ENCODE results near the gene TCF7L2. TPM values are rescaled to one million over a fixed set of nuclear protein-coding genes. Genes with fewer than 3 reads are reported as not detected.

TCF7L2 gene
- total and polyA plus RNA-seq, 9 of the 15 experiments (the other 6 are each of a cell fraction or from before 2014, with no cell fraction given), result 0.32 to 2.8 (median 0.92) TPM

- Histone ChIP-seq H4K20me1 (replicated peaks; ENCODE audit: control insufficient read depth, insufficient read depth, low read length) (no peaks in the 10 kb centered on the region; the same call in 1 of the 2 replicates), H3K4me1 (replicated peaks in 1 of 2; ENCODE audit: control insufficient read depth in 2 of 2, insufficient read depth in 2 of 2, low read length in 2 of 2) (no peaks in the 10 kb centered on the region; a peak in 1 of 5 replicates)
- 28% methylated on average over 2 of the region's 2 CpGs for WGBS (ENCODE audit: insufficient coverage, low coverage, missing lambda C conversion rate)
Observed at GRCh38 chr10:113020475-113020753, 70.4 kb downstream of the TCF7L2 start.

More at GRCh38 chr10:113020475-113020753, 70.4 kb downstream of the TCF7L2 start:
- no peak for FAIRE-seq
- H3K4me3 ChIP-seq, result no peak overlapping the region
- no peak overlapping the region for H3K4me2 ChIP-seq (ENCODE audit: insufficient read depth, low read length)
- H3K36me3 ChIP-seq (ENCODE audit: control insufficient read depth, insufficient read depth, low read length), result no peaks in the 10 kb centered on the region
- POLR2A ChIA-PET, result interaction anchor here (0.6 kb wide), 1 partner anchor 1979 kb away, joined by 3 read pairs; no protein-coding TSS in a partner anchor
- TF ChIP-seq NFXL1 (CRISPR knock-in tag; IDR thresholded peaks at IDR 0.05) (no peak), CBX8 (IDR thresholded peaks at IDR 0.05; ENCODE audit: borderline replicate concordance, extremely low read depth, low read depth, low read length, poor library complexity, severe bottlenecking) (no peak), ZSCAN29 (IDR thresholded peaks at IDR 0.05) (no peak), NR4A1 (CRISPR knock-in tag; IDR thresholded peaks at IDR 0.05) (no peak), NR4A1 (tag; IDR thresholded peaks at IDR 0.05) (no peak), PATZ1 (CRISPR knock-in tag; IDR thresholded peaks at IDR 0.05; ENCODE audit: borderline replicate concordance) (no peak)
- H3K27ac ChIP-seq (ENCODE audit: extremely low read depth, low read depth, low read length), result no peak overlapping the region
- no peaks in the 10 kb centered on the region for H3K9me1 ChIP-seq (ENCODE audit: control insufficient read depth, insufficient read depth, low read length)
- DNase-seq (ENCODE audit: extremely low read depth in 1 of 4, low spot score in 3 of 4), result no peak
- in situ Hi-C loops (cut with MboI), result no loop called here
- no peak overlapping the region for H3K9ac ChIP-seq (ENCODE audit: insufficient read depth in 1 of 2, low read depth in 2 of 2, low read length in 2 of 2)
- intact Hi-C loops (cut with micrococcal nuclease), result no loop called here
- BruUV-seq (replicated peaks), result no TSS peak
- CTCF ChIA-PET (ENCODE audit: low intra/inter-chr PET ratio), result no interaction called here
- no peak for ATAC-seq
- H3K79me2 ChIP-seq (ENCODE audit: control insufficient read depth, insufficient read depth, low read length), result no peaks in the 10 kb centered on the region
- no peaks in the 10 kb centered on the region for H3K9me3 ChIP-seq (replicated peaks; ENCODE audit: control insufficient read depth, insufficient read depth, low read depth, low read length)
- no peak overlapping the region for H2AFZ ChIP-seq (ENCODE audit: low read depth, low read length)
- H3K27me3 ChIP-seq (ENCODE audit: control insufficient read depth in 2 of 2, insufficient read depth in 2 of 2, low read length in 2 of 2), result peaks cover 0 to 14% of the 10 kb centered on the region in 2 experiments; a peak in 2 of 5 replicates
